Upper lobe of right lung (tissue), 1 donor: ENCODE results near the gene TAPBPL. TPM values are rescaled to one million over a fixed set of nuclear protein-coding genes. Genes with fewer than 3 reads are reported as not detected.

Experiments
- ATAC-seq: fragments of 200-7000 bp; cut with Tn5 transposase; one replicate; pipeline ENCODE4 v1.9.1; 2020; ENCODE audit warnings: mild to moderate bottlenecking, moderate library complexity
- DNase-seq: peaks from one replicate; pipeline ENCODE4 v3.0.0-alpha.2; 2020
- H3K27ac ChIP-seq: fragments of 200-600 bp; one replicate; pipeline ENCODE4 v1.8.0; 2022
- H3K27me3 ChIP-seq: fragments of 200-600 bp; one replicate; pipeline ENCODE4 v1.8.0; 2022; ENCODE audit warnings: mild to moderate bottlenecking
- H3K36me3 ChIP-seq: fragments of 200-600 bp; one replicate; pipeline ENCODE4 v1.8.0; 2022
- H3K4me1 ChIP-seq: fragments of 200-600 bp; one replicate; pipeline ENCODE4 v1.8.0; 2022
- H3K4me3 ChIP-seq: fragments of 200-600 bp; one replicate; pipeline ENCODE4 v1.8.0; 2022; ENCODE audit warnings: mild to moderate bottlenecking
- H3K9me3 ChIP-seq: fragments of 200-600 bp; one replicate; pipeline ENCODE4 v1.8.0; 2022
- CTCF ChIP-seq: fragments of 200-600 bp; IDR thresholded peaks from one replicate; pipeline ENCODE4 v1.8.0; 2022; ENCODE audit warnings: antibody characterized with exemption
- intact Hi-C: fragments of 100-400 bp; cut with DNase I; formaldehyde crosslinking; loops from one replicate; pipeline ENCODE4 v1.11.0; 2022
- total RNA-seq: library from RNA; stranded (reverse); fragmentation: NEBNext Ultra II Directional; extraction: Animal tissue kit (Norgen Biotek cat#: 25700); gene quantifications from one replicate; pipeline ENCODE4 v1.2.1, GENCODE V29; 2021
- donor health status: DM: no; HTN: yes; CAD: no; lungs with severe emphysema.

The TAPBPL gene
- total RNA-seq, 1 donor from 2014 or later, result 28.4 TPM

- intact Hi-C loops, result no loop called here
- H3K36me3 ChIP-seq, result no peaks in the 10 kb centered on the region
- H3K27ac ChIP-seq, result no peak overlapping the region
- no peak for ATAC-seq
- no peaks in the 10 kb centered on the region for H3K4me1 ChIP-seq
- H3K27me3 ChIP-seq, result no peaks in the 10 kb centered on the region
- no peak overlapping the region for H3K4me3 ChIP-seq
- no peak for DNase-seq
- no peak for TF ChIP-seq CTCF
- H3K9me3 ChIP-seq, result no peaks in the 10 kb centered on the region
These were observed 11.5 kb upstream of the TAPBPL start for GRCh38 chr12:6440391-6440790.

- Histone ChIP-seq H3K4me1 (no peaks in the 10 kb centered on the region), H3K4me3 (no peak overlapping the region), H3K27me3 (no peaks in the 10 kb centered on the region), H3K36me3 (no peaks in the 10 kb centered on the region), H3K9me3 (no peaks in the 10 kb centered on the region), H3K27ac (no peak overlapping the region)
- ATAC-seq, result no peak
- no peak for TF ChIP-seq CTCF
- DNase-seq, result no peak
- intact Hi-C loops, result no loop called here
These were observed 9.0 kb upstream of the TAPBPL start for GRCh38 chr12:6442836-6443235.

GRCh38 chr12:6443361-6443983 lies 8.4 kb upstream of the TAPBPL start:
- intact Hi-C loops, result no loop called here
- ATAC-seq, result no peak
- H3K27me3 ChIP-seq, result no peaks in the 10 kb centered on the region

GRCh38 chr12:6444031-6444430 lies 7.8 kb upstream of the TAPBPL start:
- no peaks in the 10 kb centered on the region for H3K36me3 ChIP-seq
- no peak for ATAC-seq
- intact Hi-C loops, result no loop called here

More at GRCh38 chr12:6443361-6443983, 8.4 kb upstream of the TAPBPL start:
- DNase-seq, result peak; percentile 26
- no peaks in the 10 kb centered on the region for H3K36me3 ChIP-seq
- no peak overlapping the region for H3K27ac ChIP-seq
- H3K4me1 ChIP-seq, result no peaks in the 10 kb centered on the region
- H3K9me3 ChIP-seq, result no peaks in the 10 kb centered on the region
- TF ChIP-seq CTCF, result no peak
- H3K4me3 ChIP-seq, result no peak overlapping the region

GRCh38 chr12:6444704-6445688 lies 6.8 kb upstream of the TAPBPL start, which contains the start of gene CD27:
Gene CD27 (plus strand): TSS chr12:6444955. CDS start chr12:6445096, 141 bp downstream.
- Histone ChIP-seq H3K27me3 (no peaks in the 10 kb centered on the region), H3K9me3 (no peaks in the 10 kb centered on the region), H3K4me1 (no peaks in the 10 kb centered on the region), H3K27ac (peak within 1 kb of the TSS; percentile 30), H3K36me3 (no peaks in the 10 kb centered on the region), H3K4me3 (peak within 1 kb of the TSS; percentile 26)
- TF ChIP-seq CTCF, result no peak
- intact Hi-C loops, result no loop called here
- ATAC-seq (peak; percentile 16), DNase-seq (peak; percentile 42)

More at GRCh38 chr12:6444031-6444430, 7.8 kb upstream of the TAPBPL start:
- no peak for TF ChIP-seq CTCF
- Histone ChIP-seq H3K4me3 (no peak overlapping the region), H3K9me3 (no peaks in the 10 kb centered on the region), H3K27ac (no peak overlapping the region), H3K27me3 (no peaks in the 10 kb centered on the region), H3K4me1 (no peaks in the 10 kb centered on the region)
- peak; percentile 4 for DNase-seq
